IPS-11a (cell line): Measurements from ENCODE around the gene VTI1A.
"Not testable (repeated sequence)": the region's sequence is repeated elsewhere in the genome, so short reads cannot be mapped to it uniquely, and the experiment has no call there.

ENCODE experiments used
- H3K4me3 ChIP-seq: one replicate; pipeline ENCODE4 v1.5.1; 2013; ENCODE audit warnings: low read depth, low read length, control low read depth

Gene VTI1A

GRCh38 chr10:112454910-112455779 is 8.1 kb downstream of the VTI1A start:
- H3K4me3 ChIP-seq, result no peak overlapping the region

DNA sequence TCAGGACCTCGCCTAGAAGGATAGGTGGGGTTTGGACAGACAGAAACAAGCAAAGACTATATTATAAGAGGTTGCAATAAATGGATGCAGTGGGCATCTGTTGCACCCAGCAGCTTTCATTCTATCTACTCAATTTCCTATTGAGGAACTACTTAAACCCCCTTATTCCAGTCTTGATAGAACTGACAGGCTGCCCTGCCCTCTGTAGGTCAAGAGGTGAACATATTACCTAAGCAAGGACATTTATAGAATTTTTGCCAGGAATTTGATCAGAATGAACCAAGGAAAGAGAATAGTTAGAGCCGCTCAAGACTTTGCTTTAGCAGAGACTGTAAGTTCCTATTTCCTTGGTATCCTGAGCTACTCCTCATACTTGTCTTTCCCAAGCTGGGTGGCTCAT is 9.5 kb downstream of the VTI1A start:
- H3K4me3 ChIP-seq, result no peak overlapping the region

- H3K4me3 ChIP-seq, result no peak overlapping the region
These were observed 13.4 kb downstream of the VTI1A start for GRCh38 chr10:112460366-112460765.

GRCh38 chr10:112461029-112461887 is 14.2 kb downstream of the VTI1A start:
- H3K4me3 ChIP-seq, result no peak overlapping the region

- not testable (repeated sequence) for H3K4me3 ChIP-seq
These were observed 17.1 kb downstream of the VTI1A start for GRCh38 chr10:112464074-112464473.

DNA sequence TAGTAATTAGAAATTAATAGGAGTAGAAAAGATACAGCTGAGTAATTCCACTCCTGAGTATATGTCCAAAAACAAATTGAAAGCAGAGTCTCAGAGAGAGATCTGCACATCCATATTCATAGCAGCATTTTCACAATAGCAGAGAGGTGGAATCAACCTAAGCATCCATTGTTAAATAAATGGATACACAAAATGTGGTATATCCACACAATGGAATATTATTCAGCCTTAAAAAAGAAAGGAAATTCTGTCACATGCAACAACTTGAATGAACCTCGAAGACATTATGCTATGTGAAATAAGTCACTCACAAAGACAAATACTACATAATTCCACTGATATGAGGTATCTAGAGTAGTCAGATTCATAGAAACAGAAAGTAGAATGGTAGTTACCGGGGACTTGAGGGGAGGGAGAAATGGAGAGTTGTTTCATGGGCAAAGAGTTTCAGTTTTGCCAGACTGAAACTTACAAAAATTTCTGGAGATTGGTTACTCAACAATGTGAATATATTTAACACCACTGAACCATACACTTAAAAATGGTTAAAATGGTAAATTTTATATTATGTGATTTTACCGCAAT is 18.4 kb downstream of the VTI1A start:
- H3K4me3 ChIP-seq, result no peak overlapping the region

- H3K4me3 ChIP-seq, result no peak overlapping the region
These were observed 19.8 kb downstream of the VTI1A start for GRCh38 chr10:112466802-112467201.

DNA sequence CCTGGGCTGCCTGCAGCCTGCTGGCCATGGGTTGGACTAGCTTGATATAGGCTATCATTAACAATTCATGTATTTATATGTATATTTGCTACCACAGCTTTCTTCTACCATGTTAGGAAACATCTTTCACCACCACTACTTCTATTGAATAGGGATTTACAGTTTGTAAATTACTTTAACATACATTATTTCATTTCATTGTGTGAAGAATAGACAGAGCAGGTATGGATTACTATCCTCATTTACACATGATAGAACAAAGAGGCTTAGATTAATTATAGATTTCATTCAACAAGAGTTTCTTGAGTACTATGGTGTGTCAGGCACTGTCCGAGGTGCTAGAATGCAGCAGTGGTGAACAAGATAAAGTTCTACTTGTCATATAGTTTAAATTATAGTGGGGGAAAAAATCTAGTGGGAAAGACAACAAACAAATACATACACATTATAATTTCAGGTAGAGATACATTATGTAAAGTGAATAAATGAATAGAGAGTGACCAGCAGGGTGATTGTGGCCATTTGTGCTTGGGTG is 20.6 kb downstream of the VTI1A start:
- H3K4me3 ChIP-seq, result no peak overlapping the region

DNA sequence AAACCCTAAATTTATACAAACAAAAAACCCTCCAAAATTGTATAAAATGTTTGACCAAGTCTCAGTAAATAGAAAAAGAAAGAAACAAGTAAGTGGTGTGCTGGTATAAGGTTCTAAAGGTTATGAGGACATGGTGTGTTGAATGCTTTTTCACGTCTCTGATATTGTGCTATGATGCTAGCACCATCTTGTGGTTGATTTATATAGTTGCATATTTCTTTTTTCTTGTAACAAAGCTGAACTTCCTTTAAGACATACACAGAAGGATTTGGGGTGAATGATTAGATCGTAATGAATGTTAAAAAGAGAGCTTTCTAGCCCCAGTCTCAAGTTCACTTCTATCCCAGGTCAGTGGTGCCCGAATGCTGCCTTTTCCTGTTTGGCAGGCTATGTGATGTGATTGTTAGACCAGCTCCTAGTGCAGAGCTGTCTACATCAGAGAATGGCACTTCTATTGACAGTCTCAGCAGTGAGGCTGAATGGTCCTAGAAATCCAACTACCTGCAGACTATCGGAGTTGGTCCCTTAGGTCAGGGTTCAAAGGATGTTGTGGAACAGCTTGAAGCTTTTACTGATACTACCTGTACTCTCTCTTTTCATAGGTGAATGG is 25.0 kb downstream of the VTI1A start:
- H3K4me3 ChIP-seq, result no peak overlapping the region

- H3K4me3 ChIP-seq, result no peak overlapping the region
These were observed 28.7 kb downstream of the VTI1A start for GRCh38 chr10:112475575-112476218.

GRCh38 chr10:112481602-112482001 is 34.6 kb downstream of the VTI1A start:
- H3K4me3 ChIP-seq, result no peak overlapping the region

DNA sequence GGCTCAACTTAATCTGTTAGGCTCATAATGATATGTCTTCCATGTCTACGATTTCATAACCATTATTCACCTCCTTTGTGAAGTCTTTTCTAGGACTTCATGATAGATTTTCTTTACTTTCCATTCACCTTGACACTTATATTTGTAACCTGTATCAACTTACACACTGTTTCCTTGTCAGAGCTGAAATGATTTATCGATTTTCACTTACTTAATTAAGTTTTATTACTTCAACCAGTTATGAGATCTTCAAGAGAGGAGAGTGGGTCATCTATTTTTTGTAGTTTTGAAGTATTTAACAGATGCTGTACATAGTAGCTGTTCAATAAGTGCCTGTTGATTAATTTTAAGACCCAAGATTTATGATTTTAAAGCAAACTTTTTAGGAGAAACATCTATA is 37.4 kb downstream of the VTI1A start:
- H3K4me3 ChIP-seq, result no peak overlapping the region

- H3K4me3 ChIP-seq, result no peak overlapping the region
These were observed 40.9 kb downstream of the VTI1A start for GRCh38 chr10:112487964-112488363.

DNA sequence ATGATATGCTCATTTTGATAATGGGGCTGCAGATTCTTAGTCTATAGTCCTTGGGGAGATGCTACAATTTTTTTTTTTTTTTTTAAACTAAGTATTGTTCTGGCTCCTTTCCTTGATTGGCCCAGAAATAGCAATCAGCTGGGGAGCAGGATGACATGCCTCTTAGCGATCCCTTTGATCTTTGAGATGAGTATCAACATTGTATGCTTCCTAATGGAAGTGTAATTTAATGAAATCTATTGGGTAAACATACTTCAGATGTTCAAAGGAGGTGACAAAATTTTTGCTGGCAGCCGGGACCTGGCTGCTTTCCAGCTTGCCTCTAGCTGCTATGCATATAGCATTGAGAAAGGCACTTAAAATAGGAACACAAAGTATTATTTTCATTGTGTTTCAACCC is 43.5 kb downstream of the VTI1A start:
- H3K4me3 ChIP-seq, result no peak overlapping the region

DNA sequence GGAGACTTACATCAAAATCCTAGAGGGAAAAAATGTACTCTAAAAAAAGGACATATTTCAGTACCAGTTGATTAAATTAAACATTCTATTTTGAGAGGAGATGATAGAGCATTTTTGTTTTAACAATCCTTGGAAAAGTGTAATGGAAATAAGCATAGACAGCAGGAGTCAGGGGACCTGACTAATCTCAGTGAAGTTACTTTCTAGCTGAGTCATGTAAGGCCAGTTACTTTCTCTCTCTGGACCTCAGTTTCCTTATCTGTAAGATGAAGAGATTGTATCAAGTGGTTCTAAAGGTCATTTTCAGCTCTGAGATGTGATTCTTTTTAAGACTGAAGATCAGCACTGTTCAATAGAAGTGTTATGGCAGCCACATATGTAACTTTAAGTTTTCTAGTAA is 44.1 kb downstream of the VTI1A start:
- H3K4me3 ChIP-seq, result no peak overlapping the region

GRCh38 chr10:112492736-112493135 is 45.7 kb downstream of the VTI1A start:
- H3K4me3 ChIP-seq, result no peak overlapping the region

DNA sequence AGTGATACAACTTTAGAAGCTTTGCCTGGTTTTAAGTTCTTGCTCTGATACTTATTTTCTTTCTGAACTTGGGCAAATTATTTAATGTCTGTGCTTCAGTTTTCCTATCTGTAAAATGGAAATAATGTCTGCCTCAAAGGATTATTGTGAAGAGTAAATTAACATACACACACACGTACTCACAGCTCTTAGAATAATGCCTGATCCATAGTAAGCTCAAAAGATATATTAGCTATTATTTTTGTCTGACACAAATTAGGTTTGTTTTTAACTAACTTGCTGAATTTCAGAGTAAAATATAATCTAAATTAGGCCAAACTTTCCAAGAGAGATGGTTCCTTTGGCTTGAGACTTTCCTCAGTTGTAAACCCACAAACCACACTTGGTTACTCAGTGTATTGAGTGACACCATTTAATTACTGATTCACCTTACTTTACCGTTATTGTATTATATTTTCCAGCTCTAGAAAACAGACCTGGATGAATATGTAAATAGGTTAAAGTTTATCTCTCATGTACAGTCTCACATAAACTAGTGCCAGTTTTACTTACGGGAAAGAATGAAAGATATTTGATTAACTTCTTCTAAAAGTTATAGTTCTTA is 50.4 kb downstream of the VTI1A start:
- H3K4me3 ChIP-seq, result no peak overlapping the region

- no peak overlapping the region for H3K4me3 ChIP-seq
These were observed 51.8 kb downstream of the VTI1A start for GRCh38 chr10:112498806-112499205.

GRCh38 chr10:112499985-112500384 is 53.0 kb downstream of the VTI1A start:
- H3K4me3 ChIP-seq, result not testable (repeated sequence)

DNA sequence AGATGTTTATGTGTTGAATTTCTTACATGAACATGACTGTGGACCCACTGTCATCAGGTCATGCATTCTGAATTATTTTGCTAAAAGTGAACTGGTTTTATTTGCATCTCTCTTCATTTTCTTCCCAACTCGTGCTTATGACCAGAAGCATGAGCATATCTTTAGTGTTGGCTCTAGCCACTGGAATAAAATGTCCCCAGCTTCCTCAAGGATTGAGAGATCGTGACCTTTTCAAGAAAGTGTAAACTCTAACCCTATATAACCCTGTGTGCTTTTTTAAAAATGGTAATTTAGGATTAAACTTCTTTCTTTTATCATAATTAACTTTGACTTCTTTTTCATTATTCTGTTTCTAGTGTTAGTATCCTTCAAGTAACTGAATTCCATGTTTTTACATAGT is 55.5 kb downstream of the VTI1A start:
- no peak overlapping the region for H3K4me3 ChIP-seq
